Endothelial cell of umbilical vein (primary cell): Measurements from ENCODE around the gene PEAR1. TPM values are rescaled to one million over a fixed set of nuclear protein-coding genes. Genes with fewer than 3 reads are reported as not detected.

Experiments
- BruUV-seq: library from RNA; stranded (reverse); fragments of 400-500 nt; replicated peaks from 2 replicates; lab custom pipeline; 2021; lab: Mats Ljungman, UMichigan
- CTCF ChIA-PET: fragments of 300-600, 350-600 bp; sonication (Branson Sonifier 250); formaldehyde crosslinking; loops from one replicate; lab custom pipeline; 2021; ENCODE audit warnings: antibody characterized with exemption, inconsistent platforms; lab: Charles Lee
- POLR2A ChIA-PET: fragments of 300-600, 350-600 bp; sonication (Branson Sonifier 250); formaldehyde crosslinking; loops from one replicate; lab custom pipeline; 2021; ENCODE audit warnings: antibody characterized with exemption, inconsistent platforms; lab: Charles Lee
- DNase-seq: peaks from one replicate; pipeline ENCODE4 v3.0.0-alpha.2; 2011; ENCODE audit warnings: low read depth, low spot score
- FAIRE-seq: peaks from 2 replicates; lab custom pipeline; 2011; peaks lifted over from hg19 to GRCh38; lab: Jason Lieb, UNC
- H2AFZ ChIP-seq: 2 replicates; pipeline ENCODE4 v1.6.0; 2012; ENCODE audit warnings: low read depth, low read length, control low read depth, inconsistent platforms
- H3K27ac ChIP-seq: 2 replicates; pipeline ENCODE4 v1.5.1; 2011; ENCODE audit warnings: low read depth, mild to moderate bottlenecking, control low read depth, low read length, moderate library complexity; ENCODE audit not compliant: insufficient read depth
- H3K27me3 ChIP-seq, 2 experiments: 2 replicates each; pipeline versions ENCODE4 v1.6.0 to v1.6.1; 2011; ENCODE audit warnings: low read length in 2 of 2, mixed read lengths in 1 of 2; ENCODE audit not compliant: control insufficient read depth in 2 of 2, insufficient read depth in 2 of 2
- H3K36me3 ChIP-seq, 2 experiments: 2 replicates in 1 of 2; 3 replicates in 1 of 2; pipeline ENCODE4 v1.5.1; 2011; ENCODE audit warnings: low read length in 2 of 2, mild to moderate bottlenecking in 1 of 2, moderate library complexity in 1 of 2; ENCODE audit not compliant: control insufficient read depth in 2 of 2, insufficient read depth in 2 of 2; ENCODE audit errors: extremely low read depth in 1 of 2
- H3K4me1 ChIP-seq: 3 replicates; pipeline ENCODE4 v1.5.1; 2011; ENCODE audit warnings: mild to moderate bottlenecking, low read length; ENCODE audit not compliant: control insufficient read depth, insufficient read depth; ENCODE audit errors: extremely low read depth
- H3K4me2 ChIP-seq: 2 replicates; pipeline ENCODE4 v1.6.1; 2011; ENCODE audit warnings: low read length, control low read depth, mixed read lengths; ENCODE audit not compliant: insufficient read depth
- H3K4me3 ChIP-seq, 3 experiments: fragments of 200-600 bp in 1 of 3; sonication (generic), shearing (Covaris generic) in 1 of 3; replicated peaks in 1 of 3; 2 replicates each; pipeline ENCODE4 v1.5.1; 2011 to 2016; ENCODE audit warnings: control low read depth in 3 of 3, low read length in 3 of 3, mild to moderate bottlenecking in 2 of 3, inconsistent platforms in 1 of 3, low read depth in 1 of 3, moderate library complexity in 1 of 3; ENCODE audit not compliant: insufficient read depth in 1 of 3
- H3K79me2 ChIP-seq: 2 replicates; pipeline ENCODE4 v1.6.0; 2012; ENCODE audit warnings: low read length, inconsistent platforms; ENCODE audit not compliant: control insufficient read depth, insufficient read depth
- H3K9ac ChIP-seq: replicated peaks from 2 replicates; pipeline ENCODE3; 2011; ENCODE audit warnings: low read length, control low read depth; ENCODE audit not compliant: insufficient read depth; ENCODE audit errors: extremely low read depth
- H3K9me1 ChIP-seq: replicated peaks from 3 replicates; pipeline ENCODE4 v1.6.0; 2011; ENCODE audit warnings: mild to moderate bottlenecking, low read length; ENCODE audit not compliant: control insufficient read depth, insufficient read depth; ENCODE audit errors: extremely low read depth
- H3K9me3 ChIP-seq: replicated peaks from 2 replicates; pipeline ENCODE4 v1.5.1; 2012; ENCODE audit warnings: low read length, inconsistent platforms; ENCODE audit not compliant: control insufficient read depth, insufficient read depth
- H4K20me1 ChIP-seq: replicated peaks from 2 replicates; pipeline ENCODE3; 2011; ENCODE audit warnings: mild to moderate bottlenecking, low read length; ENCODE audit not compliant: control insufficient read depth, insufficient read depth; ENCODE audit errors: extremely low read depth
- EZH2 ChIP-seq: IDR thresholded peaks from 2 replicates; pipeline ENCODE4 v1.6.1; 2012; ENCODE audit warnings: borderline replicate concordance, low read depth, mild to moderate bottlenecking, moderate library complexity, low read length, inconsistent platforms; ENCODE audit not compliant: severe bottlenecking
- MAX ChIP-seq: IDR thresholded peaks from 2 replicates; pipeline ENCODE4 v1.6.1; 2011; ENCODE audit not compliant: insufficient read depth, insufficient read length
- POLR2AphosphoS5 ChIP-seq: IDR thresholded peaks from 2 replicates; pipeline ENCODE4 v1.6.1; 2012; ENCODE audit warnings: low read depth, mild to moderate bottlenecking, control low read depth, low read length, moderate library complexity; ENCODE audit not compliant: insufficient read depth
- dilution Hi-C: fragments of 300-500 bp; cut with MboI; formaldehyde crosslinking; loops from one replicate; pipeline ENCODE4 v1.15.0; 2019; ENCODE audit warnings: low sequenced_read_pairs; ENCODE audit not compliant: extremely low pct_ligation_motif_present
- intact Hi-C: fragments of 100-400 bp; cut with micrococcal nuclease; formaldehyde crosslinking; loops from one replicate; pipeline ENCODE4 v1.10.0; 2022
- polyA plus RNA-seq, 4 experiments: library from polyadenylated mRNA; depleted of rRNA in 3 of 4; stranded (reverse) in 3 of 4; unstranded in 1 of 4; fragments of >200 nt; gene quantifications; 2 replicates each; pipeline versions ENCODE4 v1.2.1 to v1.2.3, GENCODE V29; 2011 to 2012; ENCODE audit warnings: missing spikeins in 1 of 4
- total RNA-seq: library from RNA; stranded (reverse); gene quantifications from 2 replicates; pipeline ENCODE4 v1.2.3, GENCODE V29; 2021

PEAR1 gene
- total and polyA plus RNA-seq, 2 donors (not counting 3 experiments of a cell fraction or from before 2014, with no cell fraction given), result 90.7 to 106 TPM

GRCh38 chr1:156848461-156849150 lies 44.9 kb upstream of the PEAR1 start:
- no peaks in the 10 kb centered on the region for H4K20me1 ChIP-seq
- H3K27me3 ChIP-seq, result peaks cover 53 to 57% of the 10 kb centered on the region in 2 experiments
- FAIRE-seq, result no peak
- no peak overlapping the region for H3K9ac ChIP-seq
- H3K9me3 ChIP-seq, result no peaks in the 10 kb centered on the region
- intact Hi-C loops, result no loop called here
- no peak overlapping the region for H3K27ac ChIP-seq
- CTCF ChIA-PET, result interaction anchor here (0.9 to 5.4 kb wide), 6 partner anchors 8 to 79 kb away, joined by 4 to 42 read pairs (median 4); partner anchors contain the start of genes INSRR and NTRK1
- no peak overlapping the region for H3K4me2 ChIP-seq
- H2AFZ ChIP-seq, result no peak overlapping the region
- H3K4me3 ChIP-seq, result no peak overlapping the region
- H3K9me1 ChIP-seq, result no peaks in the 10 kb centered on the region
- dilution Hi-C loops, result no loop called here
- TF ChIP-seq EZH2 (peak; percentile 84), MAX (no peak)
- H3K4me1 ChIP-seq, result peaks cover 39% of the 10 kb centered on the region
- H3K36me3 ChIP-seq, result no peaks in the 10 kb centered on the region
- H3K79me2 ChIP-seq, result no peaks in the 10 kb centered on the region
- no peak for DNase-seq
- no TSS peak for BruUV-seq
- POLR2A ChIA-PET, result no interaction called here

GRCh38 chr1:156849151-156849496 lies 44.4 kb upstream of the PEAR1 start:
- BruUV-seq, result no TSS peak
- intact Hi-C loops (no loop called here), dilution Hi-C loops (no loop called here)
- no peak overlapping the region for H3K9ac ChIP-seq
- no peak overlapping the region for H2AFZ ChIP-seq
- H3K9me1 ChIP-seq, result no peaks in the 10 kb centered on the region
- H3K4me2 ChIP-seq, result no peak overlapping the region
- ChIA-PET POLR2A (no interaction called here), CTCF (interaction anchor here (1.6 to 5.4 kb wide), 3 partner anchors 11 to 79 kb away, joined by 4 to 42 read pairs (median 42); partner anchors contain the start of genes INSRR and NTRK1)
- no peak overlapping the region for H3K4me3 ChIP-seq
- no peaks in the 10 kb centered on the region for H3K36me3 ChIP-seq
- no peaks in the 10 kb centered on the region for H3K9me3 ChIP-seq
- no peak overlapping the region for H3K27ac ChIP-seq
- no peaks in the 10 kb centered on the region for H3K79me2 ChIP-seq
- H3K4me1 ChIP-seq, result peaks cover 39% of the 10 kb centered on the region
- peaks cover 47 to 52% of the 10 kb centered on the region in 2 experiments for H3K27me3 ChIP-seq
- DNase-seq, result no peak
- no peaks in the 10 kb centered on the region for H4K20me1 ChIP-seq
- no peak for FAIRE-seq
- no peak for TF ChIP-seq POLR2AphosphoS5
- peak; percentile 5 for TF ChIP-seq EZH2
